GM12872 (cell line): ENCODE measurements around the gene GPN3.

Source experiments
- TF ChIP-seq, protein P1 (sequence below): IDR thresholded peaks from 3 replicates; pipeline ENCODE4 v1.5.1; 2011; ENCODE audit warnings: low read depth, mild to moderate bottlenecking, low read length, moderate library complexity; ENCODE audit not compliant: insufficient read depth

Gene GPN3

DNA sequence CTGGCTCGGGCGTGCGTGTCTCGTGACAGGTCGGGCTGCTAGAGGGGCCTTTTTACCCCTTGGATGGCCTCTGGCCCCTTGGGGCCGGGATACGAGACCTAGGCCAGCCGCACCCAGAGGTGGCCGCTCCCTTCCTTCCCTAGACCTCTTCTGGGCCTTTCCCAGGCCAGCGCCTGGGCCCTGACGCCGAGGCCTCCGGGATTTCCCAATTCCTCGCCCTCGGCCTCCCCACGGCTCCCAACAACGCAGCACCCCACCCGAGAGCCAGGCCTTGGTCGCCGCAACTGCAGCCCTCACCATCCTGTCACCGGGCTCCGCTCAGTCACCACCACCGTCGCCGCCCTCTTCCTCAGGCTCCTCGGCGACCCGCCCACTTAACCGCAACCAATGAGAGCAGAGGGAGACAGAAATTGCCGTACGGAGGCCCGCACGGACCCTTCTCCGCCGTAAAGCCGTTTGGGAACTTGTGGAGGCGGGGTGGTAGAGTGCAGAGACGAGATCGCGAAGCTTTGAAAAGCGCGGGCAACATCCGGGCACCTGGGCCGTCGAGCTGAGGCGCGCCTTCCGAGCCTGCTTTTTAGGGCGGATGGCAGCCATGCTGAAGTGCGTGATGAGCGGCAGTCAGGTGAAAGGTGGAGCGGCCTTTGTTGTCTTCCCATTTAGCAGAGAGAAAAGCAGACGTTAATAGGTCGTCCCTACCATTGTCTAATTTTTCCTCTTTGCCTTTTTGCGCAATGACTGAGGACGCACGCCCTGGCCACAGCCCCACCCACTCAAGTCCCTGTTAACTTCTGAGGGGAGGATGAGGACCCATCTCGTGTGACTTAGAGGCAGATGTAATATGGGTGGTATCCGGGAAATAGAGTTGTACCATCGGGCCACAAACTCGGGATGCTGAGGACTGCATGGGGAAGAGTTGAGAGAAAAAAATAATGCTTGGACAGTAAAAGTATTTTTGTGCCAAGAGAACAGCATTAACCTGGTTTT is 34.0 kb upstream of the GPN3 start, which contains the start of the genes RAD9B and VPS29:
Gene RAD9B (plus strand): TSS at position 580 of the 987 bp plus-strand sequence. CDS start 7 bp downstream, at position 587.
Gene VPS29 (minus strand): TSS at position 360 of the 987 bp plus-strand sequence. CDS start 60 bp downstream, at position 300.
- TF ChIP-seq, protein P1, sequence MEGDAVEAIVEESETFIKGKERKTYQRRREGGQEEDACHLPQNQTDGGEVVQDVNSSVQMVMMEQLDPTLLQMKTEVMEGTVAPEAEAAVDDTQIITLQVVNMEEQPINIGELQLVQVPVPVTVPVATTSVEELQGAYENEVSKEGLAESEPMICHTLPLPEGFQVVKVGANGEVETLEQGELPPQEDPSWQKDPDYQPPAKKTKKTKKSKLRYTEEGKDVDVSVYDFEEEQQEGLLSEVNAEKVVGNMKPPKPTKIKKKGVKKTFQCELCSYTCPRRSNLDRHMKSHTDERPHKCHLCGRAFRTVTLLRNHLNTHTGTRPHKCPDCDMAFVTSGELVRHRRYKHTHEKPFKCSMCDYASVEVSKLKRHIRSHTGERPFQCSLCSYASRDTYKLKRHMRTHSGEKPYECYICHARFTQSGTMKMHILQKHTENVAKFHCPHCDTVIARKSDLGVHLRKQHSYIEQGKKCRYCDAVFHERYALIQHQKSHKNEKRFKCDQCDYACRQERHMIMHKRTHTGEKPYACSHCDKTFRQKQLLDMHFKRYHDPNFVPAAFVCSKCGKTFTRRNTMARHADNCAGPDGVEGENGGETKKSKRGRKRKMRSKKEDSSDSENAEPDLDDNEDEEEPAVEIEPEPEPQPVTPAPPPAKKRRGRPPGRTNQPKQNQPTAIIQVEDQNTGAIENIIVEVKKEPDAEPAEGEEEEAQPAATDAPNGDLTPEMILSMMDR, result no peak

- TF ChIP-seq, protein P1, result no peak
Measured at GRCh38 chr12:110501399-110501751, 33.3 kb upstream of the GPN3 start.

- TF ChIP-seq, protein P1, result no peak
Measured at GRCh38 chr12:110498984-110499706, 31.1 kb upstream of the GPN3 start.

- TF ChIP-seq, protein P1, result no peak
Measured at GRCh38 chr12:110475426-110475825, 7.4 kb upstream of the GPN3 start.

GRCh38 chr12:110467847-110468213 is 227 bp downstream of the GPN3 start:
- TF ChIP-seq, protein P1, result no peak

GRCh38 chr12:110466791-110467190 is 1.3 kb downstream of the GPN3 start:
- TF ChIP-seq, protein P1, result no peak

DNA sequence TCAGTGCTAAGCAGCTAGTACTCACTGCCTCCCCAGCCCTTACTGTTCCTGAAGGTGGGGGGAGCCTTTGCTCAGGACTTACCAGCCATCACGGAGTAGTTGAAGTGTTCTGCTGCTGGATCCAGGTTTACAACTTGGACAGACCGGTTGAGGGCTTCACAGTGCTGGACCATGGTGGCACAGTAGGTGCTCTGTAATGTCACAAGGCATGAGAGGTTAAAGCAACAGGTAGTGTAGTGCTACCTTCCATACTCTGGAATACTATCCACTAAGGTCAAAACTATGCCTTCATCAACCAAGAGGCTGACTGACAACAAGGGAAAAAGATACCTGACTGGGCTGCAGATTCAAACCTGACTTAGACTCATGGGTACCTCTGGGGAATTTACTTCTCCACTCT is 3.0 kb downstream of the GPN3 start:
- TF ChIP-seq, protein P1, result no peak
